ENCODE data around the gene DHX9. TPM values are rescaled to one million over a fixed set of nuclear protein-coding genes. Genes with fewer than 3 reads are reported as not detected.

DHX9 gene
- total and polyA plus RNA-seq, 9 of the 15 experiments (the other 6 are each of a cell fraction or from before 2014, with no cell fraction given) = 100 to 409 (median 294) TPM

- TF ChIP-seq HES1 (IDR thresholded peaks at IDR 0.05; ENCODE audit: low read depth) = no peak
- no peak for TF ChIP-seq MYC (IDR thresholded peaks at IDR 0.05; ENCODE audit: low read depth, low read length)
- TF ChIP-seq MYC (CRISPR knock-in tag; IDR thresholded peaks at IDR 0.05; ENCODE audit: borderline replicate concordance, low read depth) = no peak
- TF ChIP-seq ZBED1 (IDR thresholded peaks at IDR 0.05) = no peak
- TF ChIP-seq HDAC3 (IDR thresholded peaks at IDR 0.05; ENCODE audit: borderline replicate concordance, partially characterized antibody) = no peak
- no peak for TF ChIP-seq ZEB2 (IDR thresholded peaks at IDR 0.05)
- no peak for TF ChIP-seq IRF9 (tag; IDR thresholded peaks at IDR 0.05)
These were observed 35.3 kb upstream of the DHX9 start (continued) for GRCh38 chr1:182803846-182804245.

- BruUV-seq (replicated peaks) = no TSS peak
- in situ Hi-C loops (cut with MboI) = no loop called here
- FAIRE-seq = no peak
- Histone ChIP-seq H3K4me1 (replicated peaks in 1 of 2; ENCODE audit: control insufficient read depth in 2 of 2, insufficient read depth in 2 of 2, low read length in 2 of 2) (no peaks in the 10 kb centered on the region), H2AFZ (ENCODE audit: low read depth, low read length) (no peak overlapping the region), H3K36me3 (ENCODE audit: control insufficient read depth, insufficient read depth, low read length) (peaks cover 11% of the 10 kb centered on the region), H3K4me2 (ENCODE audit: insufficient read depth, low read length) (no peak overlapping the region), H3K79me2 (ENCODE audit: control insufficient read depth, insufficient read depth, low read length) (no peaks in the 10 kb centered on the region), H3K27me3 (ENCODE audit: control insufficient read depth in 2 of 2, insufficient read depth in 2 of 2, low read length in 2 of 2) (no peaks in the 10 kb centered on the region), H3K4me3 (no peak overlapping the region), H3K9me1 (ENCODE audit: control insufficient read depth, insufficient read depth, low read length) (no peaks in the 10 kb centered on the region), H3K27ac (ENCODE audit: extremely low read depth, low read depth, low read length) (no peak overlapping the region), H3K9ac (ENCODE audit: insufficient read depth in 1 of 2, low read depth in 2 of 2, low read length in 2 of 2) (no peak overlapping the region), H4K20me1 (replicated peaks; ENCODE audit: control insufficient read depth, insufficient read depth, low read length) (no peaks in the 10 kb centered on the region), H3K9me3 (replicated peaks; ENCODE audit: control insufficient read depth, insufficient read depth, low read depth, low read length) (no peaks in the 10 kb centered on the region)
- ChIA-PET CTCF (ENCODE audit: low intra/inter-chr PET ratio) (interaction anchor here (1.0 to 4.2 kb wide), 4 partner anchors 205 to 721 kb away, joined by 3 to 27 read pairs (median 9); no protein-coding TSS in a partner anchor), POLR2A (interaction anchor here (0.6 kb wide), 1 partner anchor 1314 kb away, joined by 3 read pairs; no protein-coding TSS in a partner anchor)
- peak; percentile 94 for ATAC-seq
- intact Hi-C loops (cut with micrococcal nuclease) = loop anchor here (1.0 kb wide), 3 partner anchors 20 to 360 kb away; no protein-coding TSS in a partner anchor
- WGBS (ENCODE audit: insufficient coverage, low coverage, missing lambda C conversion rate) = 63% methylated on average over 11 of the region's 11 CpGs
- peak; percentile 47 to 68 (median 54) for DNase-seq (ENCODE audit: extremely low read depth in 1 of 4, low spot score in 3 of 4)
- TF ChIP-seq CTCF (IDR thresholded peaks at IDR 0.05 in 2 of 3, conservative IDR thresholded peaks at IDR 0.05 in 1 of 3; ENCODE audit: insufficient read depth in 2 of 3, low read depth in 1 of 3, low read length in 3 of 3) (peak; percentile 74 to 78 (median 77)), MAZ (CRISPR knock-in tag; conservative IDR thresholded peaks at IDR 0.05 in 1 of 2, IDR thresholded peaks at IDR 0.05 in 1 of 2) (peak in 1 of 2 experiments; percentile 61; a peak in 2 of 4 replicates), SMC3 (conservative IDR thresholded peaks at IDR 0.05; ENCODE audit: insufficient read depth, low read depth, low read length) (0 out of 2 replicates have a peak, but pooled peaks have one; percentile 42)
These were observed 33.0 kb upstream of the DHX9 start for GRCh38 chr1:182806015-182806678.

Data from K562 (cell line).